Fibroblast of pulmonary artery (primary cell): Measurements from ENCODE around the gene TFAM.

ENCODE experiments used
- DNase-seq: peaks from one replicate; pipeline ENCODE4 v3.0.0-alpha.2; 2010; ENCODE audit warnings: low read depth
- H3K4me3 ChIP-seq: replicated peaks from 2 replicates; pipeline ENCODE4 v1.5.1; 2011; ENCODE audit warnings: low read depth, mild to moderate bottlenecking, control low read depth, low read length, moderate library complexity
- TF ChIP-seq, protein P1 (sequence below): IDR thresholded peaks from 2 replicates; pipeline ENCODE4 v1.5.1; 2011; ENCODE audit warnings: mild to moderate bottlenecking, control low read depth, low read length, inconsistent platforms; ENCODE audit errors: missing control alignments

TFAM gene

DNA sequence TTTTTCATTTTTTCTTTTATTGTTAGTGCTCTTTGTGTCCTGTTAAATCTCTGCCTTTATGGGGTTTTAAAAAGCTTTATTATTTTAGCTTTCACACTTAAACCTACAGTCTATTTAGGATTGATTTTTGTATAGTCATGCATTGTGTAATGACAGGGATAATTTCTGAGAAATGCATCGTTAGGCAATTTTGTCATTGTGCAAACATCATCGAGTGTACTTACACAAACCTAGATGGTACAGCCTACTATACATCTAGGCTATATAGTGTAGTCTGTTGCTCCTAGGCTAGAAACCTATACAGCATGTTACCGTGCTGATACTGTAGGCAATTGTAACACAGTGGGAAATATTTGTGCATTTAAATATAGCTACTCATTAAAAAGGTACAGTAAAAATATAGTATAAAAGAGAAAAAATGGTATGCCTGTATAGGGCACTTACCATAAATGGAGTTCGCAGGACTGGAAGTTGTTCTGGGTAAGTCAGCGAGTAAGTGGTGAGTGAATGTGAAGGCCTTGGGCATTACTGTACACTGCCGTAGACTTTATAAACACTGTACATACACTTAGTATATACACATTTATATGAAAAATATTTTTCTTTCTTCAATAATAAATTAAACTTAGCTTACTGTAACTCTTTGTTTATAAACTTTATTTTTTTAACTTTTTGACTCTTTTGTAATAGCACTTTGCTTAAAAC is 34.4 kb upstream of the TFAM start:
- DNase-seq, result no peak
- H3K4me3 ChIP-seq, result no peak overlapping the region
- TF ChIP-seq, protein P1, sequence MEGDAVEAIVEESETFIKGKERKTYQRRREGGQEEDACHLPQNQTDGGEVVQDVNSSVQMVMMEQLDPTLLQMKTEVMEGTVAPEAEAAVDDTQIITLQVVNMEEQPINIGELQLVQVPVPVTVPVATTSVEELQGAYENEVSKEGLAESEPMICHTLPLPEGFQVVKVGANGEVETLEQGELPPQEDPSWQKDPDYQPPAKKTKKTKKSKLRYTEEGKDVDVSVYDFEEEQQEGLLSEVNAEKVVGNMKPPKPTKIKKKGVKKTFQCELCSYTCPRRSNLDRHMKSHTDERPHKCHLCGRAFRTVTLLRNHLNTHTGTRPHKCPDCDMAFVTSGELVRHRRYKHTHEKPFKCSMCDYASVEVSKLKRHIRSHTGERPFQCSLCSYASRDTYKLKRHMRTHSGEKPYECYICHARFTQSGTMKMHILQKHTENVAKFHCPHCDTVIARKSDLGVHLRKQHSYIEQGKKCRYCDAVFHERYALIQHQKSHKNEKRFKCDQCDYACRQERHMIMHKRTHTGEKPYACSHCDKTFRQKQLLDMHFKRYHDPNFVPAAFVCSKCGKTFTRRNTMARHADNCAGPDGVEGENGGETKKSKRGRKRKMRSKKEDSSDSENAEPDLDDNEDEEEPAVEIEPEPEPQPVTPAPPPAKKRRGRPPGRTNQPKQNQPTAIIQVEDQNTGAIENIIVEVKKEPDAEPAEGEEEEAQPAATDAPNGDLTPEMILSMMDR, result no peak

DNA sequence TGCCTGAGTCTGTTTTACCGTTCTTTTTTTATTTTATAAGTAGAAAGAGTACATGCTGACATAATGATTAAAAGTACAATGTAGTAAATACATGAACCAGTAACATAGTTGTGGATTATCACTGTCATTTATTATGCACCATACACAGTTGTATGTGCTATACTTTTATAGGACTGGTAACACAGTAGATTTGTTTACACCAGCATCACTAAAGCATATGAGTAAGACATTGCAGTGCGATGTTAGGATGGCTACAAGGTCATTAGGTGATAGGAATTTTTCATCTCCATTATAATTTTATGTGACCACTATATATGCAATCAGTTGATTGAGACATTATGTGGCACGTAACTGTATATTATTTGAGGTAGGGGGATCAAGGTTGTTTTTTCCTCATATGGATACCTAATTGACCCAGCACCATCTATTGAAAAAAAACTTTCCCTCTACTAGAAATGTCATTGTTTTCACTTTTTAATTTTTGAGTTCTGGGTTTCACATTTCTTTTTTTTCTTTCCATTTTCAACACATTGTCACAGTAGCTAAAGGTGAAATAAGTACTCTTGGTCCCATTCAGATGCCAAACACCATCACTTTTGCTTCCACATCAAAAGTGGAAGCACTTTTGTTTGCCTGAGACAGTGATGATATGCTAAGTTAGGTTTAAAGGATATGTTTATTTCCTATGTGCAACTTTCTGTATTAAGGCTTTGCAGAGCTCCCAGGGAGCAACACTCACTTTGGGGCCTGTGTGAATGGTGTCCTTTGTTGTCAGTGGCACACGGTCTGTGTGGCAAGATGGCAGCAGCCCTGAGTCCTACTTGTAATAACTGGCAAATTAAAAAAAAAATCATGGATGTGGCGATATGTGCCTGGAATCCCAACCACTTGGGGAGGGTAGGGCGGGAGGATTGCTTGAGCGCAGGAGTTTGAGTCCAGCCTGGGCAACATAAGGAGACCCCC is 33.3 kb upstream of the TFAM start:
- TF ChIP-seq, protein P1, result no peak
- no peak overlapping the region for H3K4me3 ChIP-seq
- DNase-seq, result no peak

DNA sequence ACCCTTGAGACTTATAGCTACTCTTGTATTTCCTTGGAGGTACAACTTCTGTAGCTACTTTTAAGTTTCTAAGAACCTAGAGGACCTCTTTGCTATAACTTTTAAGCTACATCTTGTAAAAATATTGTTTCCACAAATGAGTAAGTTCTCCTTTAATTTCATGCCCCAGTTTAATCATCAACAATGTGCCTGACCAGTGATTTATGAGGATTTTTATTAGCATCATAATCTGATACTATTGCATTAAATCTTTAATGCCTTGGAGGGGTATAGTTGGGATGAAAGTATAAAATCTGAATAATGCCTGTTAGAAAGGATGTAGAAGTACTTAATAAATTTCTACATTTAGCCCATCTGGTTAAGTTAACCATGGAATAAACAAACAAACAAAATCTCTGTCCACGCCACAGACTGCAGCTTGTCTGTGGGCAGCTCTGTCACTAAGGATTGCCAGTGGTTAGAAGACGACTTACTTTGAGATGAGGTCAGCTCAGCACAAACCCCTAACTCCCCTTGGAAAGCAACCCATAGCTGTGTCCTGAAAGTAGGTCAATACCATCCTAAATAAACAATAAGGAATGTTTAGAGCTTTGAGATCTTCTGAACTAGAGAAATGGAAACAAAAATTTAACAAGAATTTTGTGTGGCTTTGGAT is 32.1 kb upstream of the TFAM start:
- H3K4me3 ChIP-seq, result no peak overlapping the region
- DNase-seq, result no peak
- TF ChIP-seq, protein P1, result no peak

DNA sequence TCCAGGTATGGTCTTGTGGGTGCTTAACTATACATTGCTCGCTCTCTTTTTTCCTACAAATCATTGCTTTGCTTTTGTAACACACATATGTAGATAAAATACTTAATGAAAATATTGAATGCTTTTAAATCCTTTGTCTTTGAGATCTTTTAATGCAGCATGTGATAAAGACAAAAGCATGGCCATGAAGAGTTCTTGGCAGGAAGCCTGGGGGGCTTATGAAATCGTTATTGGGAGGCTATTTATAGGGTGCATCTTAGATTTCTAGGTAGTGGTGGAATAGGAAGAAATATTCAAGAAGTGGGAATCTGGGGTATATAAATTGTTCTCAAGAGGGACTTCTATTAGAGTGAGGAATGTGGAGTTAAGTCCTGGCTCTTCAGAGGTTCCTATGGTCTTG is 28.5 kb upstream of the TFAM start:
- DNase-seq, result peak; percentile 29
- no peak overlapping the region for H3K4me3 ChIP-seq
- TF ChIP-seq, protein P1, result no peak

DNA sequence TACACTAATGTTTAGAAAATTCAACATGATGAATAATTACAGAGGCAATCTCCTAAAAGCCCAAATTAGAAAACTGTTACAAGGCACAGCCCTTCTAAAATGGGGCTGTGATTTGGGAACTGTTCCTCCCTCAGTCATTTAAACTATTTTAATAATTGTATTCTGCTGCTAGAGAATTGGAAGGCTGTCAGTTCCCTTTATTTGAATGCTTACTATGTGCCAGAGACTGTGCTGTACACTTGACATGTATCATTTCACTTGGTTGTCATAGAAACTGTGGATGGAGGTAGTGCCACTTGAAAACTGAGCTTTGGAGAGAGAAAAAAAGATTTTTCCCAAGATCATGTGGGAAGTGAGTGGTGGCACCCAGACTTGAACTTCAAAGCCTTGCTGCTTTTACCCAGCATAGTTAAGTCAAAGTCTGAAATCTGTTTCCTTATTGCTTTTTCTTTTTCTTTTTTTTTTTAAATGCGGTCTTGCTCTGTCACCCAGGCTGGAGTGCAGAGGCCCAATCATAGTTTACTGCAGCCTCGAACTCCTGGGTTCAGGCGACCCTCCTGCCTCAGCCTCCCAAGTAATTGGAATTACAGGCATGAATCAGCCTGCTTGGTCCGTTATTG is 26.8 kb upstream of the TFAM start:
- no peak for DNase-seq
- TF ChIP-seq, protein P1, result no peak
- H3K4me3 ChIP-seq, result no peak overlapping the region

DNA sequence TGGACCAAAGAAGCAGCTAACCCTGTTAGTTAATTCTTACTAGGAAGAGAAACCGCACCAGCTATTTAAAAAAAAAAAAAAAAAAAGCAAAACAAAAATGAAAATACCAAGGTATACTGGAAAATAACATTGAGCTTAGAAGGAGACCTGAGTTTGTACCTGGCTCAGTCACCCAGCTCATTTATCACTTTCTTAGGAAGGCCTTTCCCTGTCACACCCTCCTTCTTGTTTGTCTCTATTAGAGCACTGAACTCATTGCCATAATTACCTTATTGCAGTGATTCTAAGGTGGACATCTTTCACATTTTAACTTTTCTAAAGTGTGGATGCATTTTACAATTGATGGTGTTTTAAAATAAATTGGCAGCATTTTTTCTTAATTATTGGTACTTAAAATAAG is 26.3 kb upstream of the TFAM start:
- DNase-seq, result no peak
- H3K4me3 ChIP-seq, result no peak overlapping the region
- TF ChIP-seq, protein P1, result no peak
